Activated CD8-positive, alpha-beta memory T cell treated with anti-CD3 and anti-CD28 coated beads for 24 hours (primary cell): Measurements from ENCODE around the gene TAF4B.

Experiments
- DNase-seq: peaks from one replicate; pipeline ENCODE4 v3.0.0-alpha.2; 2020

TAF4B gene

DNA sequence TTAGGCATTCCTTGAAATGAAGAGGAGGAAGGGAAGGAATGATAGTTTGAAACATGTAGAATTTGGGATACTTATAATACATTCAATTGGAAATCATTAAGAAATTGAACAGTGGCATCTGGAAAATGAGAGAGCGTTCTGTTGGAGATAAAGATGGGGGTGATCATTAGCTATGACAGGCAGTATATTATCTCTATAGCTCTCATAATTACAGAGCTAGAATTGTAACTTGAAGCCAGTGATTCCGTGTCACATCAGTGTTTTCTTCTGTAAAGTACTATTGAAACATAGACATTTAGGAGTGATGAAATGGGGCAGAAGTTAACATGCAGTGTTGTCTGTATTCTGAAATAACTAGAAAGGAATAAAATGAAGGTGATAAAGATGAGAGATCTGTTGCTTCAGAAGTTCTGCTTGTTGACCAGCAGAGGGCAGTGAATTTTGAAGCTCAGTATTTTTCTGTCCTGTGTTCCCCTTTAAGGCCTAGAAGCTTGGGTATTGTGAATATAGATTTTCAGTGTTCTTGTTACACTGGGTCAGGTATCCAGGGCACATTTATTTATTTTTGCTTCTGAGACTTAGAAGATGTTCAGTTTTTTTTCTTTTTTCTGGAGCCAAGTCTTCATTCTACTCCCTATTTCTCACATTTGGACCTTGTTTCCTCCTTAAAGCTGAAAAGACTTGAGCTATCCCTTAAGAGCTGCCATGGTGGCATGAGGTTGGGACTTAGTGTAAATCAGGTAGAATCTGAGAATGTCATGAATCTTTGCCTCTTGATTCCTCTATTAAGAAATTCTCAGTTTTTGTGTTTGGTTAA lies 157.4 kb downstream of the TAF4B start:
- no peak for DNase-seq

DNA sequence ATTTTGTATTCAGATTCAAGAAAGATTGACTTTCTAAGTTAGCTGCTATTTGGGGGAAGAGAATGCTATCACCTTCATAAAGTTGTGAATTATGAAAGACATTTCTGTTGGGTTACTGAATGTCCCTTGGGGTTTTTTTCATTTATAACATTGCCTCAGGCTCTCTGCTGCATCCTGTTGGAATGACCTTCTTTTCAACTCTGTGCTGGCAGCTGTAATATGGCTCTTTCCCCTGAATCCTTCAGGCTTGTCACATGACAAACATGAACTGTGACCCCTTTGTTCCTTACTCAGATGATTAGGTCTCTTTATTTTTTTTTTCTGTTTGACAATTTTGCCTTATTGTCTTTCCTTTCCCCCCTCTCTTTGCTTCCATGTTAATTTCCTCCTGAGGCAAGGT lies 159.8 kb downstream of the TAF4B start:
- no peak for DNase-seq

DNA sequence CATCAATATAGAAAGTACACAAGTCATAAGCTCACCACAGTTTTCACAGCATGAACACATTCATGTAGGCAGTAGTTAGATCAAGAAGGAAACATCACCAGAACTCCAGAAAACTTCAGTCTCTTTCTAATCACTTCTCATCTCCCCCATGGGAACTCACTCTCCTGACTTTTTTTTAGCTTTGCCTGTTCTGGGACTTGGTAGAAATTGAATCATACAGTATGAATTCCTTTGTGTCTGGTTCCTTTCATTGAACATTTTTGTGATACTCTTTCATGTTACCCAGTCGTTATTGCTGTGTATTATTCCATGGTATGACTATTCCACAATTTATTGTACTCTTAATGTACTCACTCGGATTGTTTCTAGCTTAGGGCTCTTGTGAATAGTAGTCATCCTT lies 160.2 kb downstream of the TAF4B start:
- no peak for DNase-seq

DNA sequence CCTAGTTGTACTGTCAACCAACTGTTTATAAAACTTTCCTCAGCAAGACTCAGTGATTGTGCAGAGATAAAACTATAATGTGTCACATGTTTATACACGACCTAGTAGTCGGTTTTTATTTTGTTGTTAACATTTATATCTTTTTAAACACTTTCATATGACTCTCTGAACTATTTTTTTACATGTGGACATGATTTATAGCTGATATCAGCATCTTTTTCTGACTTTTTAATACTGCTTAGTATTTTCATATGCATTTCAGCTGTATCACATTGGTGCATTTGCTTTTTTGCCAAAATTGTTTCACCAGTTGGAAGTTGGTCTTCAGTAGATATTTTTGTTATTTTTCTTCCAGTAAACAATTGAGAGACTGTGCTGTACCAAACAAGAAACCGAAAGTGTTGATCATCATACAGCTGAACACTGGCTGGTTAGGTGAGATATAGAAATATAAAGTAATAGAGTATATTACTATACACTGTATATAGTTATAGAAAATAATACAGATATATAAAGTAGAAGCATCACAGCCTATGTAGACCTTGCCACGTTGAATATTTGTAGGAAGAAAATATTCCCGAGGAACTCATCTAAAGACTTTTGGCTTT lies 167.9 kb downstream of the TAF4B start:
- DNase-seq: no peak

DNA sequence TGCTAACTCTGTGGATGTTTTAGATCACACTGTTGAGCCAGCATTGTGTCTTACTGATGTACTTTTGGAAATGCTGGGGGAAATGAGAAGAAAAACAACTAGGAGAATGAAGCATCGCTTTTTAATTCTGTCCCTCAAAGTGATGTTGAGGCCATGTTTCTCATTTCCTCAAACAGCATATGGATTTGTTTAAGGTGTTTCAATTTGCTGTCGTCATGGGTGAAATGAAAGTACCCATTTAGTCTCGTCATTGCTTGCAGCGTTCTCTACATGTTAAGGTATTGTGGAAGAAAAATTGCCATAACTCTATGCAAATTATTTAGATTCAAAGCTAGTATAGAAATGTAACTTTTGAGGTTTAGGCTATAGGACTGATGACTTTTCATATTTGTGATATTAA lies 170.8 kb downstream of the TAF4B start:
- no peak for DNase-seq

DNA sequence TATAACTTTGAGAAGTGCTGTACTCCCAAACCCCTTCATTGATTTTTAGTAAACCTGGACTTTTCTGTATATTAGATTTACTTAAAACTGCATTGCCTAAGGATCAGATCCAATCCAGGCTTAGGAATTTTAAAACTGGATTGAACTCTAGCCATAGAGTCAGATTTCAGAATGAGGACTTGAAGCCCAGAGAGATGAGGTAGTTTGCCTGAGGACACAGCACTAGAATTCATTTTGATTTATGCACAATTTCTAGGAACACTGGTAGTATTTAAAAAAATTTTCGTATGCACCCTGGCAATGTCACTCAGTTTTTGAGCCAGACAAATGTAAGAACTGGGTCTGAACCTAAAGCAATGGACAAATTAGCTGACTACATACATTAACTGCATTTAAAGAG lies 177.2 kb downstream of the TAF4B start:
- no peak for DNase-seq

DNA sequence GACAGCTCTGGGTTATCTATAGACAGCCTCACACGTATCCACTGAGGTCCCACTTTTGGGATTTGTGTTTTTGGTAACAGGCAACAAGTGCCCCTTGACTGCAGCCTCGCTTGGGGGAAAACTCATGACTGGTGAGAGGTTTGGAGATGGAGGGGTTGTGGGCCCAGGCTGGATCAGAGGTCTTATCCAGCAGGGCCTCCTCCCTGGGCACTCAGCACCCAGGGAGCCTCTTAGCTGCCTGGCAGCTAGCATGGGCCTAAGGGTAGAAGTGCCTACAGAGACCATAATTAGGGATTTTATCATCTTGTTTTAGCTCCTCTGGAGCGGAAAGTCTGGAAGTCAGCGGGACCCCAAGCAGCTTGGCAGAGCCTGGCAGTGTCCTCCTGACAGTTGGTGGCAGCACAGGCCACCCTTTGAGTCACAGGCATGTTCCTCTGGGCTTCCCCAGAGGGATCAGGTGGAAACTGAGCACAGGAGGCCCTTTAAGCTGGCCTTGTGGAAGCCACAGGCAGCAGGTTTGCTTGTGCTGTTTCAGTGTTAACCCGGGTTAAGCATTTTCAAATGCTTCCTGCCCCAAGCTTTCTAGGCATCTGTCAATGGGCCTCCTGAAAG lies 179.1 kb downstream of the TAF4B start:
- no peak for DNase-seq

DNA sequence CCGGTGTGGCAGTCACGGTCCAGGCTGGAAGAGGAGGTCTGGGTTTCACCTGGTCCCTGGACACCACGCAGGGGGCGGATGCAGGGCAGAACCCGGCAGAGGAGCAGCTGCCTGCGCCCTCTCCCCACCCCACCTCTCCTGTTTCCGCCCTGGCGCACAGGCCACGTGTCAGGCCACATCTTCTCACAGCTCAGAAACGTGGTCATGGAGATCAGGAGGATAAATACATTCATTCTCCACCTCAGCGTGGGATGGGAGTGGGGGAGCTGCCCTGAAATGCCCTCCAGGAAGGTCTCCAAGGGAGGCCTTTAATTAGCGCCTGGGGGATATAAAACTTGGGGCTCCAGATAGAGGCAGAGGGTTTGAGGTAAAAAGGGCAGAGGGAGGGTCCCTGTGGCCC lies 180.1 kb downstream of the TAF4B start:
- DNase-seq: no peak

DNA sequence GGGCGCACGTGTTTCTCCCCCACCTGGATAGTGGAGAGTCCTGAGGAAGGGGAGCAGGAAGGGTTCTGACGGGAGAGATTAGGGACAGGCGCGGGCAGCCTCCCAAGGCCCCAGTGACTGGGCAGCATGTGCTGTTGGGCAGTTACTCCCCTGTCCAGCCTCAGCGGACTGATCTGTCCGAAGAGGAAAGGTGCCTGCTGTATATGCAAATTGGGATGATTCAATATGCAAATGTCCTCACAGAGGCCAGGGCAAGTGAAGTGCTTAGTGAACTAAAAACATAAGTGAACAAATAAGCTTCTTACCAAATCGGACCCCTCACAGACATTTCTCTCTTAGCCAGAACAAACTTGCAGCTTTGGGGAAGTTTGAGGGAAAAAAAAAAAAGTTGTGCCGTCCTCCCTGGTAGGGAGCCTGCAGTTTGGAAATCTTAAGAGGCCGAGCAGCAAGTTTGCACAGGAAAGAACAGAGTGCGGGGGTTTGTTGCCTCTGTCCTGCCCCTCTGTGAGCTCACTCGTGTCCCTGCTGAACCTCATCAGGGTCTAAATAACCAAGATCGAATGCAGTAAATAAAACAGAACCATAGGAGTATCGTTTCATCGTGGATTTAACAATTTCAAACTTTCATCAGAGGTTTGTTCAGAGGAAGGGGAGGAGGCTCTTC lies 180.7 kb downstream of the TAF4B start:
- no peak for DNase-seq

DNA sequence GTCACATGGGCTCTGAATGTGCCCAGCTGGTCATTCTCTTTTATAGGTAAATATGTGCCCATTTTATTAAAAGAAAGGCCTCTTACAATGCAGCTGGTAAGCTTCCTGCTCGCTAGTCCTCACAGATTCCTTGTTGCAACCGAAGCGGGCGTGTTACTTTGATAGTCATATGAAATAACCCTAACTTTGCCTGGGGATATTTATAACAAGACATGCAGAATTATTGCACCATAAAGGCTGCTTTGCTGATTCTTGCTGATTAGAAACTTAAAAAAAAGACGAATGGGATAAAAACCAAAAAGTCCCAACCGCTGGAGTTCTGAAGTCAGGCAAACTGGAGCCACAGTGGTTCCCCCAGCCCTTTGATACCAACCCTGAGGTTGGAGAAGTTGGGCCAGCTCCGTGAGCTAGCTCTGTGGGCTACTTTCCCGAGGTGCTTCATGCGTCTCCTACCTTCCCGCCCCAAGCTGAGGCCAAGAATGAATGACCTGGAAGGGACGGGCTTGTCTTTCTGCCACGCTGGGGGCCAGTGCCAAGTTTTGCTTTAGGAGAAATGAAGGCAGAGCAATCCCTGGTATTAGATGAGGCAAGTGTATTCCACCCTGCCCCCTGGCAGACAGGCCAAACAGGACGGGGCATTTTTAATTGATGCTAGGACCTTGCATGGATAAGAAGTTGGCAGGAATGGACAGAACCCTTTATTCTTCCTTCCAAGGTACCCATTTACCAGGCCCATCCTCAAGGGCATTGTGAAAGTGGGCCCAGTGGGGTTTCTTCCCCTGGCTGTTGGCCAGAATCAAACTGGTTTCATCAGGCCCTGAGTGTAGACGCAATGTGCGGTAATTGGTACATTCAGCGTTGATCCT lies 181.7 kb downstream of the TAF4B start:
- no peak for DNase-seq

DNA sequence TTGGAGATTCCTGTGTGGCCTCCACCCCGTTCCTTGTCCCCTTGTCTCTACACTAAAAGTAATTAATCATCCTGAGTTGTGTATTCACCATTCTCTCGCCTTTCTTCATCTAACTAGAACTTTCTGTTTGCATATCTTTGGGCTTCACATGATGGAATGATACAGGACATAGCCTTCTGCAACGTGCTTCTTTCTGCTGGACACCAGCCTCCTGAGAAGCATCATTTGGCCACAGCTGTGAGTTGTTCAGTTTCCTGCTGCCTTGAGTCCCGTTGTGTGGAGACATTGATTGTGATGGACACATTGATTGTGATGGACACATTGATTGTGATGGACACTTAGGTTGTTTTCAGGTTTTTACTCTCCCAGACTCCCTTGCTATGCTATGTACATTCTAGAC lies 182.8 kb downstream of the TAF4B start:
- no peak for DNase-seq

DNA sequence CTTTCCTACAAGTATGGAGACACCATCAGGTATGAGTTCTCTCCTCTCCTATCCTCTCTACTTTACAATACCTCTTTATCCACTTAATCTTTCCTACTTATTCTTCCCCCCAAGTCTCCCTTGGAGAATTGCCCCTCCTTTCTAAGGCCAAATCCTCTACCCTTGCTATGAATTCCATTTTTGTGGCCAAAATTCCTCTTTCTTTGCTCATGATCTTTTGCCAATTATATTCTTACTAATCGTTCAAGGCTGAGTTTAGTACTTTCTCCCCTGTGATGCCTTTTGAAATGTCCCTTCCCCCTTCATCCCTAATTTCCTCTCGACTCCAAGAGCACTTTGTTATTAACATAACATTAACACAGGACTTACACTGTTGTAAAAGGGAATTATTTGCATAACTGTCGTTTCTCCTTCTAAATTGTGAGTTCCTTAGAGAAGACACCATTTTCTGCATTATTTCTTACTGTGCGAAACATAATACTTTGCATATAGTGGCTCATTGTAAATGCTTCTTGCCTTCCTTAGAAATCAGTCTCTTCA lies 188.7 kb downstream of the TAF4B start:
- DNase-seq: no peak

DNA sequence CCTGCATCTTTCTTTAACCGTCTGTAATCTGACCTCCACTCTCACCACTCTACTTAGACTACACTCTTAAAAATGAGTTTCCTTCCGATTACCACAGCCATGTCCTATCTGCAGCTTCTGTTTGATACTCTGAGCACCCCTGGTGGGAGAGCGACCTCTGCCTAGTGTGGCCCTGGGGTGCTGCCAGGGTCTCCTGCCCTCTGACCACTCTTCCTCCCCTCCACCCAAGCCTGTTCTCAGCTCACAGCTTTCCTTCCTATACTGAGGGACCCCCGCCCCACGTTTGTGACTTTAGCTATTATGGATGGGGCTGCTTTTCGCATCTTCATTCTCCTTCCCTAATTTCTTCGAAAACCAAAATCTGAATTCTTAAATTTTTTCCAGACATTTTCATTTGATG lies 189.4 kb downstream of the TAF4B start:
- DNase-seq: no peak

DNA sequence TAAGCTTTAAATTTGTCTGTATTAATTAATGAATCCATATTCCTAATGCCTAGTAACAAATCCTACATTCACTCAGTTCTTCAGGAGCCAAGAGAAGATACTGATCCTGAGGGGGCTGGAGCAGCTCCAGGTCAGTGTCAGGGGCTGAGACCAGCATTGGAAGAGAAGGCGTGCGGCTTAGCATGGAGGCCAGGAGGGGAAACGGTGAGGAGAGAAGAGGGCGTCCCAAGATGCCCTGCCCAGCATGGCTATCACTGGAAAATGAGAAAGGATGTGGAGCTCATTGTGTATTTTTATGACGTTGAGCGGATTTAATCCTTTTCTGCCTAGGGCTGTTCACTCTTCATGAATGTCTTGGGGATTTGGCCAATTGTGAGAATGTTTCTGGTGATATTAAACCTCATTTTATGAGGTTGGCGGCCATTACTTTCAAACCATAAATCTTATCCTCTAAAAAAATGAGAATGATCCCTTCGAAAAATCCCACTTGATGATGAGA lies 190.5 kb downstream of the TAF4B start:
- DNase-seq: no peak

DNA sequence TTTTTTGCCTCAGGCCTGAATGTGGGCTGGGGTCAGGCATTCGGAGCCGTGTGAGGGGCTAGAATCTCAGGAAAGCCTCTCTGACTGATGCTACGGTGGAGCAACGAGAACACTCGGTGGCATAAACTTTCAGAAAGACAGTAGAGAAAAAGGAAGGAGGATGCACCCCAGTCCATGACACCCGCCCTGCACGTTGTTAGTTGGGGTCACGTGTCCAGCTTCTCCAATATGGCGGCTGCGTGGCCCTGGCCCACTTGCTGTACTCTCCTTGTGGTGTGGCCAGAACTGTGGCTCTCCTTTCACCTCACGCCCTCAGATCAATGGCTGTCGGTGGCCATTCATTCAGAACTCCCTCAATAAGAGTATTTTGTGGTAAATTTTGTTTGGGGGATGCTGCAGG lies 190.9 kb downstream of the TAF4B start:
- DNase-seq: no peak

DNA sequence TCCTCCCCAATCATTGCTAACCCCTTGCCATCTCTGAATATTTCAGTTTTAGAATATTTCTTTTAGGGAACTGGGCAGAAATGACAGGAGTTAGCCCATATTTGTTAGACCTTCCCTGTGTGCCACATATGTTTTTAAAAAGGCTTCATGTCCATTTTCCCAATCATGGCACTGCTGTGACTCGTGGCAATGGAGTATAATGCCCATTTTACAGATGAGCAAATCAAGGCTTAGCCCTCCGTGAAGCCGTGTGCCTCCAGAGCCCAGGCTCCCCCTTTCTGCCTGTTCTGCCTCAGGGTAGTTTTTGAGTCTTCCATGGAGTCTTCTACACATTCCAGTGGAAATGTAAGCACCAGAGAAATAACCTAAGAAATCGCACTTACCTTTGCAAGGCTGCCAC lies 192.0 kb downstream of the TAF4B start:
- DNase-seq: no peak

DNA sequence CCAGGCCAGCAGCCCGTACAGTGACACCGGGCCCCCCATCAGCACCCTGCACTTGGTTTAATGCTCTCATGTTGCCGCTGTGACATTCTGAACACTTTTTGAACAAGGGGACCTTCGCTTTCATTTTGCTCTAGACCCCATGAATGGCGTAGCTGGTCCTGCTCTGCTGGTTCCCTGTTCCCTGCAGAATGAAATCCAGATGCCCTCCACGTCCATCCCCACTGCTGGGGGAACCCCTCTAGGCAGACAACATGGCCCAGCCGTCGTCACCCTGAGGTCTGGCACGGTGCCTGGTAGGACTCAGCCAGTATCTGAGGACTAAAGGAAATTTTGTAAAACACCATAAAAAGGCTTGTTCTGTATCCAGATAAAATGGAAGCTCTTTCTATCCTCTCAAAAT lies 193.5 kb downstream of the TAF4B start:
- no peak for DNase-seq

DNA sequence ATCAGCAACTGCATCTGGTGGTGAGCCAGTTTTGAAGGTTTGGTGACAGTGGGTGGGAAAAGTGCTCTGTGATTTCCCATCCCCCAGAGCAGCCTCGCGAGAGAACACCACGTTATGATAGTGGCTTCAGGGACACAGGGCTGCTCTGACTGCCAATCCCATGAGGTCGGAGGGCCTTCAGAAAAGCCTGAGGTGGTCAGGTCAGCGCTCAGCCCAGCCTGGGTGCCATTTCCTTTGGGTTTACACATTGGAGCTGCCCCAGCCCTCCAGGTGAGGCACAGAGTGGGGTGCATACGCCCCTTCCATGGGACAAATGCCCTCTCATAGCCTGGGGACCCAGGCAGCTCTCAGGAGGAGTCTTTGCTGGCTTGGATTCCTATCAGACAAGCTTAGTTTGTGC lies 195.3 kb downstream of the TAF4B start:
- DNase-seq: no peak

DNA sequence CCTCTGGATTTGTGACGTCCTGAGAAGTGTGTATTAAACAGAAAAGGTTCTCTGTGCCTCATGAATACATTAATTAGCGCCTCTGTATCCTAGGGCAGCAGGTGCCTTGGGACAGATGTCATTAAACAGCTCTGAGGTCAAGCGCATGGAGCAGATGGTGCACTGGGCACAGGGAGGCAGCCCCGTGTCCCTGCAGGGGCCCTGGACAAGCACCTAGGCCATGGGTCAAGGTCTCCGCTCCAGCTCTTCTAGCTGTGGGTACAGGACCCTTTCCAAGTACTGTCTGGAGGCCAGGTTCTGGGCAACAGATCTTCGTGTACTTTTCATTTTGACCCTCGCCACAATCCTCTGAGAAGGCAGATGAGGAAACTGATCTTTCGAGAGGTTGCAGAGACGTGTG lies 195.7 kb downstream of the TAF4B start:
- DNase-seq: no peak

DNA sequence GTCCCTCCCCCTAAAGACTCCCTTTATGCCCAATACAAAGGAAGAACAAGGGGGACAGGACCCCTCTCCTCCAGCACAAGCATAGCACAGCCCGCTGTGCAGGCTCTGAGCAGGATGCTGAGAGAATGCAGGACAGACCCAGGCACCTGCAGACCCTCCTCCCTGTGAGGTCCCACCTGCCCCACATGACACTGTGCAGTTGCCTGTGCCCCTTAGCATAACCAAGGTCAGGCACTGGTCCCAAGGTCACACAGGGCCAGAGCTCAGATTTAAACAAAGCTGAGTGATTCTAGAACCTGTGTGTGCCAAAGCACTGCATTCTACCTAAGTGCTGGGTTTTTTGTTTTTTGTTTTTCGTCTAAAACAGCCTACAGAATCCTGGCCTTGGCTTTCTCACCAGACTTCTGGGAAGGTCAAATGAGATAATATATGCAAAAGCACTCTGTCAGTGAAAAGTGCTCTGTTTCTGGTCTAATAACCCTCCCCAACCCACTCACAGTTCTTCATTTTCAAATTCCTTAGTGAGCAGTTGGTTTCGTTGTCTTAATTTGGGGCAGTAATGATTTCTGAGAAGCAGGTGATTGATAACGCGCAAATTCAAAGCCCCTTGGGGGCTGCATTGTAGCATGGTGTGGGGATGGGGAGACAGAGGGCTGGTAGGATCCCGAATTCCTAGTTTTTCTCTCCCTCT lies 196.4 kb downstream of the TAF4B start:
- no peak for DNase-seq

DNA sequence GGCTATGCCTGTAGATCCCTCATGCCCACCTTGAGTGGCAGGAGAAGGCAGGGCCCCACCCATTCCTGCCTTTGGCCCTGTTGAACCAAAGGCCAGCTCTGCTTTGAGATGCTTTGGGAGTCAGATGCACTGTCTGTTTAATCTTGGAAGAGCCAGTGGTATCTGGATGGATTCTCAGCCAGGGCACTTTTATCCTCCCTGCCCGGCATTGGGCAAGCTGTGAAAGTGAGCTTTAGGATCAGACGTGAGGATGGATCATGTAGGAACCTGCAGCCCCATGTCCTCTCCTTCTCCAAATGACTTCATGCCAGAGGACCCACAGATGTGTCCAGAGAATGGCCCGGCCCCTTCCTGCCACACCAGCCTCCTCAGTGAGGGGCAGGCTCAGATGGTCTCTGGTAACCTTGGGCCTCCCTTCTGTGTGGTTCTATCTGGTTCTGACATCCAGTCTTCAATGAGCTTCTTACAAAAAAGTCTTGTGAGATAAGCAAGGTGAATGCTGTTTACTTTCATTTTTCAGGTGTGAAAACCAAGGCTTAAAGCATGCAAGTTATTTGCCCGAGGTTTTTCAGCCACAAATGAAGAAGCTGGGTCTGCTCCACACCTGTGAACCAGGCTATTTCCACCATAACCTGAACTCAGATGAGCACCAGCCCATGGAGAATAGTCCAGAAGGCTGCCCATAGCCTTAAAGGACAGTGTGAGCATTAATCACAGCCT lies 198.3 kb downstream of the TAF4B start:
- DNase-seq: peak; percentile 1
